Sciatic nerve (tissue), 2 donors: Measurements from ENCODE around the gene HSD17B11. TPM values are rescaled to one million over a fixed set of nuclear protein-coding genes. Genes with fewer than 3 reads are reported as not detected.
"Not testable (repeated sequence)": the region's sequence is repeated elsewhere in the genome, so short reads cannot be mapped to it uniquely, and the experiment has no call there.

Experiments used
- ATAC-seq: fragments of 200-7000 bp; cut with Tn5 transposase; one replicate; pipeline ENCODE4 v1.9.1; 2020; ENCODE audit warnings: mild to moderate bottlenecking, moderate library complexity
- DNase-seq: peaks from one replicate; pipeline ENCODE4 v3.0.0-alpha.2; 2020; ENCODE audit warnings: low spot score
- intact Hi-C: fragments of 100-400 bp; cut with DNase I; formaldehyde crosslinking; loops from one replicate; pipeline ENCODE4 v1.14.2; 2022
- microRNA-seq: library from miRNA; unstranded; fragments of <30 nt; microRNA quantifications from one replicate; pipeline ENCODE4 v1.2.0, GENCODE V29; 2020
- total RNA-seq: library from RNA; stranded (reverse); fragmentation: NEBNext Ultra II Directional; extraction: Animal tissue kit (Norgen Biotek cat#: 25700); gene quantifications from one replicate; pipeline ENCODE4 v1.2.1, GENCODE V29; 2021
- donor health status: DM: no; HTN: no; CAD: no.
- donor health status: DM: no; HTN: no; CAD: no.

The HSD17B11 gene
- total RNA-seq, 1 donor from 2014 or later, result 66.1 TPM

- ATAC-seq (no peak), DNase-seq (no peak)
These were observed 69.1 kb downstream of the HSD17B11 start for GRCh38 chr4:87321888-87322287.

GRCh38 chr4:87317527-87317926 is 73.5 kb downstream of the HSD17B11 start:
- no peak for ATAC-seq
- no peak for DNase-seq
- intact Hi-C loops, result no loop called here

More at GRCh38 chr4:87321888-87322287, 69.1 kb downstream of the HSD17B11 start:
- intact Hi-C loops, result no loop called here

GRCh38 chr4:87316961-87317360 is 74.0 kb downstream of the HSD17B11 start:
- DNase-seq (no peak), ATAC-seq (no peak)
- intact Hi-C loops, result no loop called here

- DNase-seq, intact Hi-C loops, ATAC-seq: not testable (repeated sequence)
These were observed 76.0 kb downstream of the HSD17B11 start for GRCh38 chr4:87315000-87315399.

- ATAC-seq, result no peak
- intact Hi-C loops, result no loop called here
These were observed 77.2 kb downstream of the HSD17B11 start for GRCh38 chr4:87313756-87314155.

GRCh38 chr4:87311684-87312083 is 79.3 kb downstream of the HSD17B11 start:
- DNase-seq, result no peak
- intact Hi-C loops, result no loop called here
- ATAC-seq, result no peak

More at GRCh38 chr4:87313756-87314155, 77.2 kb downstream of the HSD17B11 start:
- DNase-seq, result no peak

- no peak for ATAC-seq
- intact Hi-C loops, result no loop called here
These were observed 80.2 kb downstream of the HSD17B11 start for GRCh38 chr4:87310691-87311335.

GRCh38 chr4:87309625-87310024 is 81.4 kb downstream of the HSD17B11 start:
- no peak for DNase-seq
- ATAC-seq, result peak; percentile 50
- intact Hi-C loops, result no loop called here

More at GRCh38 chr4:87310691-87311335, 80.2 kb downstream of the HSD17B11 start:
- DNase-seq, result no peak

- intact Hi-C loops, result no loop called here
- DNase-seq, result no peak
- ATAC-seq, result no peak
These were observed 84.9 kb downstream of the HSD17B11 start for GRCh38 chr4:87306056-87306455.

GRCh38 chr4:87305562-87305961 is 85.4 kb downstream of the HSD17B11 start:
- intact Hi-C loops, result no loop called here
- DNase-seq (no peak), ATAC-seq (no peak)

GRCh38 chr4:87304745-87305432 is 86.1 kb downstream of the HSD17B11 start:
- DNase-seq, result no peak
- no peak for ATAC-seq
- intact Hi-C loops, result no loop called here

- ATAC-seq (no peak), DNase-seq (no peak)
- intact Hi-C loops, result no loop called here
These were observed 91.1 kb downstream of the HSD17B11 start for GRCh38 chr4:87299898-87300297.

- no peak for DNase-seq
- intact Hi-C loops, result no loop called here
- no peak for ATAC-seq
These were observed 92.6 kb downstream of the HSD17B11 start for GRCh38 chr4:87298362-87298761.

- DNase-seq, ATAC-seq, intact Hi-C loops: not testable (repeated sequence)
These were observed 96.1 kb downstream of the HSD17B11 start for GRCh38 chr4:87294911-87295310.

GRCh38 chr4:87293889-87294288 is 97.1 kb downstream of the HSD17B11 start:
- DNase-seq, intact Hi-C loops, ATAC-seq: not testable (repeated sequence)

GRCh38 chr4:87286970-87287369 is 104.0 kb downstream of the HSD17B11 start:
- ATAC-seq (no peak), DNase-seq (no peak)
- intact Hi-C loops, result no loop called here

Small RNA genes within 50 kb of the gene (microRNA-seq; reads per million reads assigned to microRNA genes)
- not detected for gene MIR5705

Other genes starting within 250 kb of the HSD17B11 start
- 18.2 TPM for gene KLHL8, start 170.6 kb downstream of the HSD17B11 start, total RNA-seq
- gene HSD17B13, start 68.3 kb downstream of the HSD17B11 start, total RNA-seq, result 1.4 TPM
- gene NUDT9, start 31.4 kb upstream of the HSD17B11 start, total RNA-seq, result 29.4 TPM
- gene SPARCL1, start 138.2 kb upstream of the HSD17B11 start, total RNA-seq, result 441 TPM
- not detected for gene DSPP, start 217.3 kb upstream of the HSD17B11 start, total RNA-seq